Keratinocyte (primary cell): ENCODE data around the gene SIK2. TPM values are rescaled to one million over a fixed set of nuclear protein-coding genes. Genes with fewer than 3 reads are reported as not detected.

Experiments
- DNase-seq: peaks from one replicate; pipeline ENCODE4 v3.0.0-alpha.2; 2011; ENCODE audit warnings: low read depth, missing footprints, low spot score
- FAIRE-seq: peaks from 2 replicates; lab custom pipeline; 2011; peaks lifted over from hg19 to GRCh38; lab: Jason Lieb, UNC
- H2AFZ ChIP-seq: 2 replicates; pipeline ENCODE4 v1.6.0; 2012; ENCODE audit warnings: low read length, control low read depth, inconsistent platforms; ENCODE audit not compliant: control insufficient read depth
- H3K27ac ChIP-seq: 2 replicates; pipeline ENCODE4 v1.5.1; 2011; ENCODE audit warnings: low read length; ENCODE audit not compliant: control insufficient read depth, insufficient read depth
- H3K27me3 ChIP-seq: 3 replicates; pipeline ENCODE4 v1.6.0; 2011; ENCODE audit warnings: low read length; ENCODE audit not compliant: control insufficient read depth, insufficient read depth; ENCODE audit errors: extremely low read depth
- H3K36me3 ChIP-seq, 2 experiments: 2 replicates in 1 of 2; 3 replicates in 1 of 2; pipeline ENCODE4 v1.5.1; 2011; ENCODE audit warnings: low read length in 2 of 2, mild to moderate bottlenecking in 1 of 2; ENCODE audit not compliant: control insufficient read depth in 2 of 2, insufficient read depth in 2 of 2; ENCODE audit errors: extremely low read depth in 1 of 2
- H3K4me1 ChIP-seq: 3 replicates; pipeline ENCODE4 v1.5.1; 2011; ENCODE audit warnings: low read length; ENCODE audit not compliant: control insufficient read depth, insufficient read depth; ENCODE audit errors: extremely low read depth
- H3K4me2 ChIP-seq: 3 replicates; pipeline ENCODE4 v1.6.0; 2011; ENCODE audit warnings: low read depth, low read length; ENCODE audit not compliant: control insufficient read depth, insufficient read depth; ENCODE audit errors: extremely low read depth
- H3K4me3 ChIP-seq, 3 experiments: fragments of 200-600 bp in 1 of 3; sonication (generic) in 1 of 3; 2 replicates in 2 of 3; 3 replicates in 1 of 3; pipeline ENCODE4 v1.5.1; 2011 to 2016; ENCODE audit warnings: low read length in 3 of 3, mild to moderate bottlenecking in 3 of 3, control low read depth in 2 of 3, inconsistent platforms in 1 of 3, low read depth in 1 of 3, mixed read lengths in 1 of 3, mixed run types in 1 of 3, moderate library complexity in 1 of 3; ENCODE audit not compliant: control insufficient read depth in 2 of 3, insufficient read depth in 2 of 3; ENCODE audit errors: extremely low read depth in 1 of 3
- H3K79me2 ChIP-seq: 2 replicates; pipeline ENCODE4 v1.6.0; 2012; ENCODE audit warnings: low read length; ENCODE audit not compliant: control insufficient read depth, insufficient read depth
- H3K9ac ChIP-seq: 3 replicates; pipeline ENCODE4 v1.6.0; 2011; ENCODE audit warnings: low read length; ENCODE audit not compliant: control insufficient read depth, insufficient read depth; ENCODE audit errors: extremely low read depth
- H3K9me1 ChIP-seq: 3 replicates; pipeline ENCODE4 v1.6.0; 2011; ENCODE audit warnings: low read length; ENCODE audit not compliant: control insufficient read depth, insufficient read depth; ENCODE audit errors: extremely low read depth
- H3K9me3 ChIP-seq: 2 replicates; pipeline ENCODE4 v1.5.1; 2012; ENCODE audit warnings: low read depth, low read length; ENCODE audit not compliant: control insufficient read depth
- H4K20me1 ChIP-seq: 3 replicates; pipeline ENCODE4 v1.6.0; 2011; ENCODE audit warnings: low read length; ENCODE audit not compliant: control insufficient read depth, insufficient read depth; ENCODE audit errors: extremely low read depth
- EZH2 ChIP-seq: IDR thresholded peaks from one replicate; pipeline ENCODE4 v1.6.1; 2012; ENCODE audit warnings: inconsistent platforms, mild to moderate bottlenecking, low read length, moderate library complexity
- dilution Hi-C: fragments of 300-500 bp; cut with MboI; formaldehyde crosslinking; loops from one replicate; pipeline ENCODE4 v1.7.0; 2020; ENCODE audit warnings: low sequenced_read_pairs; ENCODE audit not compliant: extremely low pct_ligation_motif_present
- polyA plus RNA-seq, 5 experiments: library from polyadenylated mRNA; depleted of rRNA in 3 of 5; stranded (reverse) in 3 of 5; stranded (forward) in 1 of 5; unstranded in 1 of 5; fragments of >200 nt; gene quantifications; 1 replicate in 1 of 5; 2 replicates in 3 of 5; 3 replicates in 1 of 5; pipeline versions ENCODE4 v1.2.1 to v1.2.3, GENCODE V29; 2011 to 2012; ENCODE audit warnings: missing spikeins in 2 of 5, low read depth in 1 of 5, low replicate concordance in 1 of 5
- TF ChIP-seq, protein P1 (sequence below), 3 experiments: IDR thresholded peaks in 1 of 3; conservative IDR thresholded peaks in 1 of 3; optimal IDR thresholded peaks in 1 of 3; 2 replicates in 2 of 3; 3 replicates in 1 of 3; pipeline versions ENCODE3 to v1.5.1; 2011; ENCODE audit warnings: low read length in 3 of 3, mild to moderate bottlenecking in 3 of 3, moderate library complexity in 2 of 3, control low read depth in 1 of 3, inconsistent platforms in 1 of 3; ENCODE audit not compliant: insufficient read depth in 2 of 3; ENCODE audit errors: extremely low read depth in 1 of 3

SIK2 gene
- polyA plus RNA-seq, 1 donor (not counting 4 experiments of a cell fraction or from before 2014, with no cell fraction given) = 10.0 TPM

DNA sequence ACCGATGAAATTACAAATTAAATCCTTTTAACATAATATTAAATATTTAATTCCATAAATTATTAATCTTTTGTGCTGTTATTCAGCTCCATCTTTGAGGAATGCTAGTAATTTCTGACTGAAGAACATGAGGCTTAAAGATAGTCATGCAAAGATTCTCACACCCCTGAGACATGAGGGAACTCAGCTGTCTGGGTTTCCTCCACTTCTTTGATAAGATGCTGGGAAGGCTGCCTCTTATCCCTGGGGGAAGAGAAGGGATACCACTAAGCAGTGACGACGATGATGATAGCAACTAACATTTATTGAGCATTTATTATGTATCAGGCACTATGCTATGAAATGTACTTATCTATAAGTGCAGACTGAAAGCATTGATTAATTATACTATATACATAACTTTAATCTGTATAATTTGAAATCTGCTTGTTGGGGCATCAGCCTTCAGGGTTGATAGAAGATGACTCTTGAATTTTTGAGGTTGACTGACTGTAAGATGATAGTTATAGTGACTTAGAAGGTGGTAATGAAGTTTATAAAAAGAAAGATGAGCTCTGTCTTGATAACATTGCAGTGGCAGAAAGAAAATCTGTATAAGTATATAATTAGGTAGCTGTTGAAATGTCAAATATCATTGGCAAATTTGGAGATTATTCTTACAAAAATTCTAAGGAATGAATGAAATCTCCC is 78.4 kb downstream of the SIK2 start:
- no peak for DNase-seq
- no peak for TF ChIP-seq EZH2
- TF ChIP-seq, protein P1, sequence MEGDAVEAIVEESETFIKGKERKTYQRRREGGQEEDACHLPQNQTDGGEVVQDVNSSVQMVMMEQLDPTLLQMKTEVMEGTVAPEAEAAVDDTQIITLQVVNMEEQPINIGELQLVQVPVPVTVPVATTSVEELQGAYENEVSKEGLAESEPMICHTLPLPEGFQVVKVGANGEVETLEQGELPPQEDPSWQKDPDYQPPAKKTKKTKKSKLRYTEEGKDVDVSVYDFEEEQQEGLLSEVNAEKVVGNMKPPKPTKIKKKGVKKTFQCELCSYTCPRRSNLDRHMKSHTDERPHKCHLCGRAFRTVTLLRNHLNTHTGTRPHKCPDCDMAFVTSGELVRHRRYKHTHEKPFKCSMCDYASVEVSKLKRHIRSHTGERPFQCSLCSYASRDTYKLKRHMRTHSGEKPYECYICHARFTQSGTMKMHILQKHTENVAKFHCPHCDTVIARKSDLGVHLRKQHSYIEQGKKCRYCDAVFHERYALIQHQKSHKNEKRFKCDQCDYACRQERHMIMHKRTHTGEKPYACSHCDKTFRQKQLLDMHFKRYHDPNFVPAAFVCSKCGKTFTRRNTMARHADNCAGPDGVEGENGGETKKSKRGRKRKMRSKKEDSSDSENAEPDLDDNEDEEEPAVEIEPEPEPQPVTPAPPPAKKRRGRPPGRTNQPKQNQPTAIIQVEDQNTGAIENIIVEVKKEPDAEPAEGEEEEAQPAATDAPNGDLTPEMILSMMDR (optimal IDR thresholded peaks at IDR 0.05 in 1 of 3, IDR thresholded peaks at IDR 0.05 in 1 of 3, conservative IDR thresholded peaks at IDR 0.05 in 1 of 3; ENCODE audit: extremely low read depth in 1 of 3, insufficient read depth in 2 of 3, low read length in 3 of 3) = no peak

DNA sequence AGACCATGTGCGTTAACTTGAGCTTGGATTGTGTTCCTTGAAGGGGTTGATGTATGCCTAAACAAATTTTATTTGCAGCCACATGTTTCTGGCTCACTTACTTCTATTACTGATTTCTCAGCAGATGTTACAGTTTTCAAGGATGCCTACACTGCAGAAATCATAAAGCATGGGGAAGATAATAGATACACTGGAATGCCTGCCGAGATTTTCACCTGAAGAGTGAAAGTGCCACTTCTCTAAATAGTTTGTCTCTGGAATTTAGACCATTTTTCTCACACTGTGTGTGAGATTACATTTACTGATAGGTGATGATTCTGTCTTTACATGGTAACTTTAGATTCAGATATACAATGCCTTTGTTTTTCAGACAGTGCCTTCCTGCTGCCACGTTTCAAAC is 81.6 kb downstream of the SIK2 start:
- Histone ChIP-seq H3K9me1 (no peaks in the 10 kb centered on the region), H3K9ac (no peak overlapping the region), H3K4me2 (no peak overlapping the region), H3K27me3 (no peaks in the 10 kb centered on the region), H3K4me1 (no peaks in the 10 kb centered on the region), H3K4me3 (no peak overlapping the region), H3K27ac (no peak overlapping the region), H2AFZ (no peak overlapping the region), H3K36me3 (peaks cover 3 to 5% of the 10 kb centered on the region in 2 experiments), H3K79me2 (no peaks in the 10 kb centered on the region), H3K9me3 (no peaks in the 10 kb centered on the region), H4K20me1 (no peaks in the 10 kb centered on the region)
- FAIRE-seq (no peak), DNase-seq (no peak)
- dilution Hi-C loops = no loop called here
- no peak for TF ChIP-seq EZH2
- TF ChIP-seq, protein P1 (optimal IDR thresholded peaks at IDR 0.05 in 1 of 3, IDR thresholded peaks at IDR 0.05 in 1 of 3, conservative IDR thresholded peaks at IDR 0.05 in 1 of 3; ENCODE audit: extremely low read depth in 1 of 3, insufficient read depth in 2 of 3, low read length in 3 of 3) = no peak

More for the DNA sequence above, 78.4 kb downstream of the SIK2 start:
- no peak for FAIRE-seq
- Histone ChIP-seq H4K20me1 (no peaks in the 10 kb centered on the region), H3K79me2 (no peaks in the 10 kb centered on the region), H3K9me1 (no peaks in the 10 kb centered on the region), H3K4me2 (no peak overlapping the region), H3K9ac (no peak overlapping the region), H3K4me1 (peaks cover 11% of the 10 kb centered on the region), H3K36me3 (peaks cover 0 to 2% of the 10 kb centered on the region in 2 experiments), H3K9me3 (no peaks in the 10 kb centered on the region), H2AFZ (no peak overlapping the region), H3K27ac (no peak overlapping the region), H3K27me3 (no peaks in the 10 kb centered on the region), H3K4me3 (no peak overlapping the region)
- dilution Hi-C loops = no loop called here
